Ishikawa (cell line): ENCODE results near the gene CTNND2.

ENCODE experiments used
- CEBPB ChIP-seq: IDR thresholded peaks from 2 replicates; pipeline ENCODE4 v1.6.1; 2012
- CREB1 ChIP-seq: IDR thresholded peaks from 2 replicates; pipeline ENCODE4 v1.6.1; 2012; ENCODE audit warnings: low read depth
- EGR1 ChIP-seq: IDR thresholded peaks from 2 replicates; pipeline ENCODE4 v1.6.1; 2012
- EP300 ChIP-seq: IDR thresholded peaks from 2 replicates; pipeline ENCODE4 v1.6.1; 2012; ENCODE audit warnings: borderline replicate concordance
- FOXM1 ChIP-seq: IDR thresholded peaks from 2 replicates; pipeline ENCODE4 v1.6.1; 2012; ENCODE audit warnings: low read depth, borderline replicate concordance
- MAX ChIP-seq: IDR thresholded peaks from 2 replicates; pipeline ENCODE4 v1.6.1; 2012
- NFIC ChIP-seq: IDR thresholded peaks from 2 replicates; pipeline ENCODE4 v1.6.1; 2012
- RAD21 ChIP-seq: IDR thresholded peaks from 2 replicates; pipeline ENCODE4 v1.6.1; 2012; ENCODE audit warnings: low read depth
- REST ChIP-seq: IDR thresholded peaks from 2 replicates; pipeline ENCODE4 v1.6.1; 2012; ENCODE audit warnings: low read depth, mild to moderate bottlenecking
- TAF1 ChIP-seq: IDR thresholded peaks from 2 replicates; pipeline ENCODE4 v1.6.1; 2012; ENCODE audit warnings: low read depth, mild to moderate bottlenecking
- YY1 ChIP-seq: IDR thresholded peaks from 2 replicates; pipeline ENCODE4 v1.6.1; 2012; ENCODE audit warnings: low read depth
- ZBTB7A ChIP-seq: IDR thresholded peaks from 2 replicates; pipeline ENCODE4 v1.6.1; 2012; ENCODE audit warnings: low read depth

- TF ChIP-seq ZBTB7A (no peak), EP300 (no peak), REST (no peak), MAX (no peak), FOXM1 (no peak), EGR1 (no peak), TAF1 (no peak), NFIC (no peak), RAD21 (no peak), CEBPB (no peak), YY1 (no peak), CREB1 (no peak)
These were observed 513.9 kb downstream of the CTNND2 start for GRCh38 chr5:11390291-11390767.
